HFFc6 (cell line): ENCODE data around the gene CAST. TPM values are rescaled to one million over a fixed set of nuclear protein-coding genes. Genes with fewer than 3 reads are reported as not detected.

Source experiments
- DNase-seq: peaks from one replicate; pipeline ENCODE4 v3.0.0-alpha.2; 2018
- H3K27ac Mint-ChIP-seq: 2 replicates; pipeline ENCODE4 v1.8.0; 2020; ENCODE audit warnings: mild to moderate bottlenecking, mixed read lengths
- H3K27me3 Mint-ChIP-seq: 2 replicates; pipeline ENCODE4 v1.8.0; 2021; ENCODE audit warnings: mild to moderate bottlenecking, moderate library complexity, mixed read lengths; ENCODE audit not compliant: insufficient read depth
- H3K36me3 Mint-ChIP-seq: 2 replicates; pipeline ENCODE4 v1.8.0; 2021; ENCODE audit warnings: low read depth, mixed read lengths
- H3K4me1 Mint-ChIP-seq: 2 replicates; pipeline ENCODE4 v1.8.0; 2020; ENCODE audit warnings: low read depth, mixed read lengths
- H3K4me3 Mint-ChIP-seq: 2 replicates; pipeline ENCODE4 v1.8.0; 2020; ENCODE audit warnings: mild to moderate bottlenecking, moderate library complexity, mixed read lengths
- H3K9me3 Mint-ChIP-seq: 2 replicates; pipeline ENCODE4 v1.8.0; 2020; ENCODE audit warnings: mild to moderate bottlenecking, mixed read lengths
- CTCF ChIP-seq: fragments of 200-600 bp; sonication (generic); IDR thresholded peaks from 2 replicates; pipeline ENCODE4 v1.5.0; 2021; ENCODE audit warnings: antibody characterized with exemption, mild to moderate bottlenecking
- total RNA-seq, 6 experiments: library from RNA; stranded (reverse); fragmentation: NEBNext Ultra II Directional; extraction: Animal tissue kit (Norgen Biotek cat#: 25700); gene quantifications; 2 replicates in 1 of 6; 3 replicates in 5 of 6; pipeline ENCODE4 v1.2.3, GENCODE V29; 2021

The CAST gene
- total RNA-seq, 6 experiments from 2014 or later = 274 to 342 (median 322) TPM

GRCh38 chr5:96680759-96681470 is 18.7 kb downstream of the CAST start:
- no peak overlapping the region for H3K27ac Mint-ChIP-seq
- DNase-seq = no peak
- no peak for TF ChIP-seq CTCF
- H3K27me3 Mint-ChIP-seq = no peaks in the 10 kb centered on the region
- H3K36me3 Mint-ChIP-seq = peaks cover 13% of the 10 kb centered on the region
- peaks cover 35% of the 10 kb centered on the region for H3K4me1 Mint-ChIP-seq
- no peaks in the 10 kb centered on the region for H3K9me3 Mint-ChIP-seq
- no peak overlapping the region for H3K4me3 Mint-ChIP-seq

DNA sequence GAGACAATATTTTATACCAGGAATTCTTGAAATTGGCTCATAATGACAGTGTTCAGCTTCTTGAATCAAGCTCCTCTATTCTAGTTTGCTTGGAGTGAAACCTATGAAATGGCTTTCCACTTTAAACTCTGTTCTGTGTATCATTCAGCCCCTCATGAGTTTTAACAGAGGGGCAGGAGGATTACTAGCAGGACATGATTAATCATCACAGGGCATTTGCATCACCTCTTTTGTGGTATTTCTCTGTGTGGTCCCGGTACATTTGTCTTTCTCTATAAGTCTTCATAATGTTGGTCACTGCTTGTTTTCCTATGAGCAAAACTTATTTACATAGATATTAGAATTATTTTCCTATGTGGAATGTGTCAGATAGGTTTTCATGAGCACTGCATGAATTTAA is 21.2 kb downstream of the CAST start:
- H3K27me3 Mint-ChIP-seq = no peaks in the 10 kb centered on the region; the same call in 1 of the 2 replicates
- DNase-seq = no peak
- no peak overlapping the region for H3K4me3 Mint-ChIP-seq
- TF ChIP-seq CTCF = no peak
- H3K4me1 Mint-ChIP-seq = peaks cover 49% of the 10 kb centered on the region
- H3K36me3 Mint-ChIP-seq = peaks cover 15% of the 10 kb centered on the region
- no peaks in the 10 kb centered on the region for H3K9me3 Mint-ChIP-seq
- peak overlapping the region; percentile 26 for H3K27ac Mint-ChIP-seq

GRCh38 chr5:96683810-96684209 is 21.6 kb downstream of the CAST start:
- Mint-ChIP-seq H3K9me3 (no peaks in the 10 kb centered on the region), H3K27me3 (no peaks in the 10 kb centered on the region; the same call in 1 of the 2 replicates), H3K4me3 (no peak overlapping the region), H3K4me1 (peaks cover 49% of the 10 kb centered on the region), H3K27ac (peak overlapping the region; percentile 26), H3K36me3 (peaks cover 15% of the 10 kb centered on the region)
- TF ChIP-seq CTCF = no peak
- DNase-seq = no peak

- H3K27me3 Mint-ChIP-seq = no peaks in the 10 kb centered on the region; the same call in 1 of the 2 replicates
- no peak for TF ChIP-seq CTCF
Measured at GRCh38 chr5:96687080-96687479, 24.9 kb downstream of the CAST start.

GRCh38 chr5:96687812-96688453 is 25.8 kb downstream of the CAST start:
- Mint-ChIP-seq H3K4me1 (peaks cover 73% of the 10 kb centered on the region), H3K27ac (no peak overlapping the region; the same call in 1 of the 2 replicates), H3K27me3 (no peaks in the 10 kb centered on the region; the same call in 1 of the 2 replicates), H3K4me3 (peak overlapping the region; percentile 71), H3K9me3 (no peaks in the 10 kb centered on the region), H3K36me3 (peaks cover 24% of the 10 kb centered on the region)
- peak; percentile 84 for TF ChIP-seq CTCF
- DNase-seq = peak; percentile 50

More at GRCh38 chr5:96687080-96687479, 24.9 kb downstream of the CAST start:
- H3K4me1 Mint-ChIP-seq = peaks cover 73% of the 10 kb centered on the region
- H3K27ac Mint-ChIP-seq = peak overlapping the region; percentile 53
- no peak overlapping the region; the same call in 1 of the 2 replicates for H3K4me3 Mint-ChIP-seq
- DNase-seq = no peak
- H3K36me3 Mint-ChIP-seq = peaks cover 16% of the 10 kb centered on the region
- no peaks in the 10 kb centered on the region for H3K9me3 Mint-ChIP-seq
